Upper lobe of right lung (tissue), 1 donor: ENCODE data around the gene C20orf202. TPM values are rescaled to one million over a fixed set of nuclear protein-coding genes. Genes with fewer than 3 reads are reported as not detected.
A peak's percentile ranks its signal among the peaks of the same experiment; 100 is the strongest.

Experiments used
- ATAC-seq: fragments of 200-7000 bp; cut with Tn5 transposase; one replicate; pipeline ENCODE4 v1.9.1; 2020; ENCODE audit warnings: mild to moderate bottlenecking, moderate library complexity
- DNase-seq: peaks from one replicate; pipeline ENCODE4 v3.0.0-alpha.2; 2020
- H3K27ac ChIP-seq: fragments of 200-600 bp; one replicate; pipeline ENCODE4 v1.8.0; 2022
- H3K27me3 ChIP-seq: fragments of 200-600 bp; one replicate; pipeline ENCODE4 v1.8.0; 2022; ENCODE audit warnings: mild to moderate bottlenecking
- H3K36me3 ChIP-seq: fragments of 200-600 bp; one replicate; pipeline ENCODE4 v1.8.0; 2022
- H3K4me1 ChIP-seq: fragments of 200-600 bp; one replicate; pipeline ENCODE4 v1.8.0; 2022
- H3K4me3 ChIP-seq: fragments of 200-600 bp; one replicate; pipeline ENCODE4 v1.8.0; 2022; ENCODE audit warnings: mild to moderate bottlenecking
- H3K9me3 ChIP-seq: fragments of 200-600 bp; one replicate; pipeline ENCODE4 v1.8.0; 2022
- intact Hi-C: fragments of 100-400 bp; cut with DNase I; formaldehyde crosslinking; loops from one replicate; pipeline ENCODE4 v1.11.0; 2022
- total RNA-seq: library from RNA; stranded (reverse); fragmentation: NEBNext Ultra II Directional; extraction: Animal tissue kit (Norgen Biotek cat#: 25700); gene quantifications from one replicate; pipeline ENCODE4 v1.2.1, GENCODE V29; 2021
- TF ChIP-seq, protein P1 (sequence below): fragments of 200-600 bp; IDR thresholded peaks from one replicate; pipeline ENCODE4 v1.8.0; 2022; ENCODE audit warnings: antibody characterized with exemption
- donor health status: DM: no; HTN: yes; CAD: no; lungs with severe emphysema.

The C20orf202 gene
- total RNA-seq, 1 donor from 2014 or later, result 0.64 TPM

DNA sequence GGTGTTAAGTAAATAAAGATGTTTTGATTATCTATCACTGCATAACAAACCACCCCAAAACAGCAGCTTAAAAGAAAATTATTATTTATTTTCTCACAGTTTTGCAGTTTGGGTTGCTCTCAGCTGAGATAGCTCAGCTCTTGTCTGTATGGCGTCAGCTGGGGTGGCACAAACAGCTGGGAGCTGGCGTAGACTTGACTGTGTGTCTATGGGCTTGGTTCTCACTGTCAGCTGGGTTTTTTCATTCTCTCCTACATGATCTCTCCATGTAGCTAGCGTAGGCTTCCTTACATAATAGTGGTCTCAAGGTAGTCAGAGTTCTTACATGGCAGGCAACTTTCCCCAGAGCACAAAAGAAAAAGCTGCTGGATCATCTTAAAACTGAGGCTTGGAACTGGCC is 12.0 kb upstream of the C20orf202 start:
- no peak for ATAC-seq
- TF ChIP-seq, protein P1, sequence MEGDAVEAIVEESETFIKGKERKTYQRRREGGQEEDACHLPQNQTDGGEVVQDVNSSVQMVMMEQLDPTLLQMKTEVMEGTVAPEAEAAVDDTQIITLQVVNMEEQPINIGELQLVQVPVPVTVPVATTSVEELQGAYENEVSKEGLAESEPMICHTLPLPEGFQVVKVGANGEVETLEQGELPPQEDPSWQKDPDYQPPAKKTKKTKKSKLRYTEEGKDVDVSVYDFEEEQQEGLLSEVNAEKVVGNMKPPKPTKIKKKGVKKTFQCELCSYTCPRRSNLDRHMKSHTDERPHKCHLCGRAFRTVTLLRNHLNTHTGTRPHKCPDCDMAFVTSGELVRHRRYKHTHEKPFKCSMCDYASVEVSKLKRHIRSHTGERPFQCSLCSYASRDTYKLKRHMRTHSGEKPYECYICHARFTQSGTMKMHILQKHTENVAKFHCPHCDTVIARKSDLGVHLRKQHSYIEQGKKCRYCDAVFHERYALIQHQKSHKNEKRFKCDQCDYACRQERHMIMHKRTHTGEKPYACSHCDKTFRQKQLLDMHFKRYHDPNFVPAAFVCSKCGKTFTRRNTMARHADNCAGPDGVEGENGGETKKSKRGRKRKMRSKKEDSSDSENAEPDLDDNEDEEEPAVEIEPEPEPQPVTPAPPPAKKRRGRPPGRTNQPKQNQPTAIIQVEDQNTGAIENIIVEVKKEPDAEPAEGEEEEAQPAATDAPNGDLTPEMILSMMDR, result no peak
- Histone ChIP-seq H3K27ac (no peak overlapping the region), H3K4me3 (no peak overlapping the region), H3K36me3 (no peaks in the 10 kb centered on the region), H3K9me3 (no peaks in the 10 kb centered on the region), H3K4me1 (peaks cover 8% of the 10 kb centered on the region), H3K27me3 (no peaks in the 10 kb centered on the region)
- intact Hi-C loops, result no loop called here
- no peak for DNase-seq

- intact Hi-C loops, result no loop called here
- TF ChIP-seq, protein P1, result no peak
- no peaks in the 10 kb centered on the region for H3K9me3 ChIP-seq
- no peak for ATAC-seq
- H3K4me1 ChIP-seq, result peaks cover 8% of the 10 kb centered on the region
- no peak overlapping the region for H3K4me3 ChIP-seq
- H3K36me3 ChIP-seq, result no peaks in the 10 kb centered on the region
- H3K27me3 ChIP-seq, result no peaks in the 10 kb centered on the region
- no peak overlapping the region for H3K27ac ChIP-seq
- no peak for DNase-seq
Measured at GRCh38 chr20:1195226-1195625, 8.0 kb upstream of the C20orf202 start.

GRCh38 chr20:1196634-1197033 is 6.6 kb upstream of the C20orf202 start:
- H3K9me3 ChIP-seq, result no peaks in the 10 kb centered on the region
- intact Hi-C loops, result no loop called here
- ATAC-seq (peak; percentile 48), DNase-seq (no peak)
- H3K4me1 ChIP-seq, result no peaks in the 10 kb centered on the region
- H3K4me3 ChIP-seq, result no peak overlapping the region
- no peaks in the 10 kb centered on the region for H3K27me3 ChIP-seq
- no peak overlapping the region for H3K27ac ChIP-seq
- no peaks in the 10 kb centered on the region for H3K36me3 ChIP-seq
- TF ChIP-seq, protein P1, result no peak

- DNase-seq, result no peak
- intact Hi-C loops, result no loop called here
- H3K4me1 ChIP-seq, result no peaks in the 10 kb centered on the region
- TF ChIP-seq, protein P1, result no peak
- H3K4me3 ChIP-seq, result no peak overlapping the region
- H3K27ac ChIP-seq, result no peak overlapping the region
- H3K27me3 ChIP-seq, result no peaks in the 10 kb centered on the region
- no peaks in the 10 kb centered on the region for H3K9me3 ChIP-seq
- no peaks in the 10 kb centered on the region for H3K36me3 ChIP-seq
- ATAC-seq, result peak; percentile 38
Measured at GRCh38 chr20:1197801-1198200, 5.5 kb upstream of the C20orf202 start.

DNA sequence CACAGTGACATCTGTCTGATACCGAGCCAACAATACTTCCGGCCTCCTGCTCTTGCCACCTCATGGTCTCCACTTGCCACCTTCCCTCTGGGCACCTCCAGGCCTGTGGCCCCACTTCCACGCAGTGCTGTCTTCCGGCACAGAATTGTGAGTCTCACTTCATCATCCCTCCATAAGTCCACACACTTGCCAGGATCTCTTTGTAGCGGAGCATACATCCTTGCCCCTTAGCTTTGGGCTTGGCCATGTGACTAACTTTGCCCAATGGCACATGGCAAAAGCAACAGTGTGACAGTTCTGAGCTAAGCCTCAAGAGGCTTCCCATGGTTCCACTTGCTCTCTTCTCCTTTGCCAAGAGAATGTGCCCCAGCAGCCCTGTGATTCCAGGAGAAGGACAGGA is 4.5 kb upstream of the C20orf202 start:
- no peak overlapping the region for H3K4me3 ChIP-seq
- DNase-seq, result no peak
- H3K27ac ChIP-seq, result no peak overlapping the region
- H3K9me3 ChIP-seq, result no peaks in the 10 kb centered on the region
- no peak for ATAC-seq
- TF ChIP-seq, protein P1, result no peak
- H3K27me3 ChIP-seq, result no peaks in the 10 kb centered on the region
- H3K36me3 ChIP-seq, result no peaks in the 10 kb centered on the region
- intact Hi-C loops, result no loop called here
- peaks cover 5% of the 10 kb centered on the region for H3K4me1 ChIP-seq

GRCh38 chr20:1199212-1199873 is 3.9 kb upstream of the C20orf202 start:
- Histone ChIP-seq H3K27ac (peak overlapping the region; percentile 78), H3K27me3 (no peaks in the 10 kb centered on the region), H3K4me3 (no peak overlapping the region), H3K36me3 (no peaks in the 10 kb centered on the region), H3K4me1 (peaks cover 9% of the 10 kb centered on the region), H3K9me3 (no peaks in the 10 kb centered on the region)
- intact Hi-C loops, result no loop called here
- TF ChIP-seq, protein P1, result no peak
- DNase-seq (no peak), ATAC-seq (no peak)
